ENCODE measurements around the gene POC1A.

The POC1A gene

DNA sequence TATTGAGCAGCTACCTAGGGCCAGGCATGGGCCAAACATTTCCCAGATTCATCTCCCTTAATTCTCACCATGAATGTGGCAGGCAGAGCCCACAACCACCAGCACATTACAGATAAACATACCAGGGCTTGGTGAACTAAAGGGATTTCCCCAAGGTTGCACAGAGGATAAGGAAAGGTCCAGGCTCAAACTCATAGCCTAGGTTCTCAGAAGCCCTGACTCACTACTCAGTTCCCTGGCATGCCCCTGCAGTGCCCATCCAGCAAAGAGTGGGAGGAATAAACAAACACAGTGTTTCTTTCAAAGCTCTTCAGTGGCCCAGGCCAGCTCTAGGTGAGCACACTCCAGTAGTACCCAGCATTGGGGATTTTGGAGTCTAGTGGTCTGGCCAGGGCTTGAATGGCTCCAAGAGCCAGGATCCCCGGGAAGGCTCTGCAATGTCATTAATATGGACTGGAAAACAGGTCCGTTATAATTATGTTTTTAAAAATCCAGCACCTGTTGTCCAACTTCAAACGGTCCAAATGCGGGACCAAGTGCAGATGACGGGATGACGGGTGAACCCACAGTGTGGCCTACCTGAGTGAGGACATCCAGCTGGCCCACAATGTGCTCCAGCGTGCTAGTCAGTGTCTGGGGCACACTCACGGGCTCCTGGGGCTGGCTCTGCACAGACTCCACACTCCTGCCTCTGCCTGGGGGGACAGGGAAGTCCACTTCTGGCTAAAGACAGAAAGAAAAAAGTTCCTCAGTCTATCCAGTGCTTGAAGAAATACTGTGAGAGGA lies 58.0 kb downstream of the POC1A start:
- DNase-seq, result no peak

DNA sequence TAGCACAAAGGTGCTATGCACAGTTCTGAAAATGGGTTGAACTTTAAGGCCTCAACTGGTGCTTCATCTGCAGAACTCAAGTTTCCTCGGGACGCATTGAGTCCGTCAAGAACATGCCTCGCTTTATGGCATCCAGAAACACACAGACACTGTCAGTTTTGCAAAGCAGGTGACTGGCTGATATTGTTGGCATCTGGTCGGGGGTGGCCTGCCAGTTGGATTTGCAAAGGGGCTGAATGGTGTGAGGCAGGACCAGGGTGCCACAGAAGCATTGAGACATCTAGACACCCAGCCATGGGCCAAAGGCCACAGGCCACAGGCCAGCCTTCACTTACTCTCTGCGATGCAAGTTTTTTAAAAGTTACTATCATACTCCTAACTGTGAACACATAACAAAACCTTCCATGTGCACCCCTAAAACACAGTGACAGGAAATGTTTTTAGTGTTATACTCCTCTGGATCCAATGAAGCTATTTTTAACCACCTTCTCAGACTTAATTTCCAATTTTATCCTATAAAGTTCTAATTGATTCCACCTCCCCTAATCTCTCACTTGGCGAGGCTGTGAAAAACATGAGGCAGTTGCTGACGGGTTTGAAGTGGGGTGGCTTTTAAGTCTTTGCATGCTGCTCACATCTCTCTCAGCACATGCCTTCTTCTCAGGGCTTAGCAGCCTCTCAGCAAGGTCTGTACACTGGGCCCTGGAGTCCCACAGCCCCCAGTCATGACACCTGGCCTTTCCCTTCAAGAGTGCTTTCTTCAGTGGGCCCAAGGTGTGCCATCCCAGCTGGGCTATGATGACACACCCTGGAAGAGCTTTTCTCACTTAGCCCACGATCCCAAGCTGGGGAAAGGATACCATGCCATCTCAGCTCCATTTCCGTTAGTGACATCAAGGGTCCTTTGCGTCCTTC lies 59.4 kb downstream of the POC1A start:
- no peak for DNase-seq

DNA sequence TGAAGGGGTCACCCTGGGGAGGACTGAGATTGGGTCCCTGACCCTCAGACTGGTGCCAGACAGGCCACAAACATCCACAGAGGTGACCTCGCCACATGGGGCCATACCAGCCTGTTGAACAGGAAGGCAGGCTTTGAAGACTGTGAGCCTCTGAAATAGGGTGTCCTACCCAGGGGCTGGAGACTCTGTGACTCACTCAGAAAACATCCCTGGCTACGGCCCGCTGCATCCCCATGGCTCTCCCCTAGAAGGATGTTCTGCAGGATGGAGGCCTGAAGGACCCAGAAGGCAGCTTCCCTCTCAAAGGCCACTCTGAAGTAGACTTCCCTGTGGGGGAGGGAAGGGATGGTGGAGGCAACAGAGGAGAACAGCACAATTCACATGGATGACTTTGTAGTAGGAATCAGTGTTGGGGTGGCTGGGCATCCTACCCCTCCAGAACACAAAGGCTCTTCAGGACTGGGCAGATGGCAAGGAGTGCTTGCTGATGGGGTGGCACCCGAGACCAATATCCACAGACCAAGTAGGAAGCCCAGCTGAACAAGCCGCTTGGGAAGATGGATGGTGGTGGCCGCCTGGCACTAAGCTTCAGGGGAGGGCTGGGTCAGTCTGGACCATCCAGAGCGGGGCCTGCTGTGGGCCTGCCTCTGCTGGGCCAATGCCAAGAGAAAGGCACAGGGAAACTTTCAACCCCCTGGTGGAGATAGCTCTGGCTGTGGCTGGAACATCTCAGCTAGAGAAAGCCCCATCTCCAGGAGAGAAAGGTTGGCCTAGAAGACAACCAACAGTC lies 60.3 kb downstream of the POC1A start:
- no peak for DNase-seq

DNA sequence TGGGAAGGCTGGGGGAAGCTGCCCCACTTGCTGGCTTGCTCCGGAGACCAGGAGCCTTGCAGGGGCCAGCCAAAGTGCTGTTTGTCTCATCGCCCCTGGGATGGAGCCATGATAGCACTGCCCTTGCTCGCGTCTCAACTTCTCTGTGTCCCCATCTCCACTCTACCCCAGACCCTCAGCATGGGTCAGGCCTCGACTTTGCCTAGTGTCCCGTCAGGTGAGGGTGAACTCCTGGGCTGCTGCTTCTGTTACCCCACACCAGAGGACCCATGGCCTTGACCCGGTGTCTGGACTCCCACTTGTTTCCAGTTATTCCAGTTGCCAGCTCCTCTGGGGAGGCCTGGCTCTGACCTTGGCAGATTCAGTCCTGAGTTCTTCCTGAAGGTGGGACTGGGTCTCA lies 61.3 kb downstream of the POC1A start:
- DNase-seq, result no peak

DNA sequence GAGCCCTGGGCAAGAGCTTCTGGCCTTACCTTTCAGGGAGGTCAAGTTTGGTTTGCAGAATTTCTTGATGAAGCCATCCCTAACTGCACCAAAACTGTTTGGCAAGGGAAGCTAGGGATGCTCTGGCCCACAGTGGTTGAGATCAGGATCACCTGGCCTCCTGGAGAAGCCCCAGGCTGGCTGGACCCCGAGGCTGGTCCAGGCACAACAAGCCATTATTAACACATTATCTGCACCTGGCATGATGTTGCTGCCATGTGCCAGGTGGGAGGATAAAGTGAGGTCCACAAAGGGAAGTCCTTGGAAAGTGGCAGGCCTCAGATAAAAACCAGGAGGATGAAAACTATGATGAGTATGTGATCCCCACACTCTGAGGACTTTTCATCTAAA lies 62.0 kb downstream of the POC1A start:
- DNase-seq, result no peak

DNA sequence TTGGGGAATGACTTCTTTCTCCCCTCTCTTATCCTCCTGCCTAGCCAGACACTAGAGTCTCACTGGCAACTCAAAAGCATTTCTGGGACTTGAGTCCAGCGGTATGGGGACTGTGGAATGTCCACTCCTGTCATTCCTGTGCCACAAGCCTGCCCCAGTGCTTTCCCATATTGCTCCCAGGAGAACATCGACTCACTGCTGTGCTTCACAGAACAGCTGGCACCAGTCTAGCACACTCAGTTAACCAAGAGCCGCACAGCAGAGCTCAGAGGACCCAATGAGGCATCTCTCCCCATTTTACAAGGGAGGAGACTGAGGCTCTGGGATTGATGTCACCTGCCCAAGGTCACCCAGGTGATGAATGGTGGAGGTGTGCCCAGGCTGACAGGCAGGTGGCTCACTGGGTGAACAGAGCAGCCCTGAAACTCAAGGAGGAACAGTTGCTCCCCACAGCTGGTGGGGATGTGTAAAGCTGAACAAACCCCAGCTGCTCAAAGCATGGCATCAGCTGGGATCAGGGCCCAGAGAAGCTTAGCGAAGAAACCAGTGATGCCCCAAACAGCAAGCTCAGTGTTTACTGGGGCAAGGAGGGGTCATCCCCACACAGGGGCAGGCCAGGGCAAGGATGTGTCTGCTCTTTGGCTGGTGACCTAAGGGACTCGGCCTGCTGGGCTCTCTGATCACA lies 62.5 kb downstream of the POC1A start:
- DNase-seq, result no peak

DNA sequence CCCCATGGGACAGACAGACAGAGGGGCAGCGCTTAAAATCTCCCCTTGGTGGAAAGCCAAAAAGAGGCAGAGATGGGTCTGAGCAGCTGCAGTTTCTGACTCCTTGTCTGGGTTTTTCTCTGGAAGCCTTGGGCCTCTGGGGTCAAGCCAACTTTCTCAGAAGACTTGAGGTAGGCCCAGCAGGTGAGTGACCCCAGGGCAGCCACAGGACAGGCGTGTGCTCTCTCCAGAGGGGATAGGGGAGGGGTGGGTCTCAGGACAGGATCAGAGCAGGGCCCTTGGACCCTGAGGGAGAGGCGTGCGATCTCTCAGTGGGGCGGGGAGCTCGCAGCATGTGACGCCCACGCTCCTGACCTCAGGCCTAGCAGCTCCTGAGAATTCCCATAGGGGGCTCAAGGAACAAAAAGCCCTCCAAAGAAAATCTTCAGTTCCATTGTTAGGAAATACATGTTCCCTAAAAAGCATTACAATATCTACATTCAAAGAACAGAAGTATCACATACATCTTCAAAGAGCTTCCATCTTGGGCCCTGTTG lies 63.2 kb downstream of the POC1A start:
- DNase-seq, result no peak

DNA sequence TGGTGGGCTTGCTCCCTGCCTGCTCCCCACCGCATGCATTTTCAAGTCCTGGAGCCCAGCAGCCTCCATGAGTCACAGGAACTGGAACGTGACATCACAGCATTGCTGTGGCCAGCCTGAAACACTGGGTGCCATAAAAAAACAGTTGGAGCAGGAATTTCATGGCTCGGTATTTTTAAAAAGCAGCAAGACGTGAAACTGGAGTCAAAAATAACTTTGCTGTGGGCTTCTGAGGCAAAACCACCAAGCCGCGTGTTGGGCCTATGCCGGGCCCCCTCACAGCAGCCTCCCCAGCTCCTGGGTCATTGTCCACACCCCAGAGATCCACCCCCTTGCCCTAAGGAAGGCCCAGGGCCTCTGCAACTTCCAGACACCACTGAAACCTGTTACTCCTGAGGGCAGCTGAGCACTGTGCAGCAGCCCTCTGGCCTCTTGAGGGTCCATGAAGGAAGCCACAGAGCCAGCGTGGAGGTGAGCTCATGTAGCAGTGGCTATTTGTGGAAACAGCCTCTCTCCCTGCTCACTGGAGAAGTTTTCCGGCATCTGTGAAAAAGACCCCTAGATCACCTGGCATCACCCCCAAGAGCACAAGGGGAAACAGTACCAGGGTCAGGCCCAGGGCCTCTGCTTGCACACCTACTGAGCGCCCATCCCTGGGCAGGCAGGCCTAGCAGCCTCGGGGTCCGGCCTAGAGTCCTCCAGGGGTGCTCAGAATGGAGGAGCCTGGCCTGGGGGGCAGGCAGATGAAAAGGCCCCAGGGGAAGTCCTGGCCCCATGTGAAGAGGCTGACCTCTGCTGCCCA lies 63.9 kb downstream of the POC1A start:
- DNase-seq, result no peak

DNA sequence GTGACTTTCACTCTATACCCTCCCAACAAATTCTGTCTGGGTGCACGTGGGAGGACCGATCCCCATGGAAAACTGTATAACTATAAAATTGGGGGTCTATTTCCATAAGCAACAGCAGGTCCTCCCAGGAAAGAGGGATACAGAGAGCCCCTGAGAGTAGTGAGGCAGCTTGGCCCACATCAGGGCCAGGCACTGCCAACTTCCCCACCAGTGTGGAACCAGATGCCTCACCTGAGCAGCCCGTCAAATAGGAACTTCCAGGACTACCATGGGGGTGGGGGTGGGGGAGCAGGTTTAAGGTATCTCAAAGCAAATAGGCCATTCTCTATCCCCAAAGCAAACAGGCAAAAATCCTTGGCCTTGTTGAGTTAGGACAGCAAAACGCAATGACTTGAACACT lies 64.5 kb downstream of the POC1A start:
- DNase-seq, result no peak

DNA sequence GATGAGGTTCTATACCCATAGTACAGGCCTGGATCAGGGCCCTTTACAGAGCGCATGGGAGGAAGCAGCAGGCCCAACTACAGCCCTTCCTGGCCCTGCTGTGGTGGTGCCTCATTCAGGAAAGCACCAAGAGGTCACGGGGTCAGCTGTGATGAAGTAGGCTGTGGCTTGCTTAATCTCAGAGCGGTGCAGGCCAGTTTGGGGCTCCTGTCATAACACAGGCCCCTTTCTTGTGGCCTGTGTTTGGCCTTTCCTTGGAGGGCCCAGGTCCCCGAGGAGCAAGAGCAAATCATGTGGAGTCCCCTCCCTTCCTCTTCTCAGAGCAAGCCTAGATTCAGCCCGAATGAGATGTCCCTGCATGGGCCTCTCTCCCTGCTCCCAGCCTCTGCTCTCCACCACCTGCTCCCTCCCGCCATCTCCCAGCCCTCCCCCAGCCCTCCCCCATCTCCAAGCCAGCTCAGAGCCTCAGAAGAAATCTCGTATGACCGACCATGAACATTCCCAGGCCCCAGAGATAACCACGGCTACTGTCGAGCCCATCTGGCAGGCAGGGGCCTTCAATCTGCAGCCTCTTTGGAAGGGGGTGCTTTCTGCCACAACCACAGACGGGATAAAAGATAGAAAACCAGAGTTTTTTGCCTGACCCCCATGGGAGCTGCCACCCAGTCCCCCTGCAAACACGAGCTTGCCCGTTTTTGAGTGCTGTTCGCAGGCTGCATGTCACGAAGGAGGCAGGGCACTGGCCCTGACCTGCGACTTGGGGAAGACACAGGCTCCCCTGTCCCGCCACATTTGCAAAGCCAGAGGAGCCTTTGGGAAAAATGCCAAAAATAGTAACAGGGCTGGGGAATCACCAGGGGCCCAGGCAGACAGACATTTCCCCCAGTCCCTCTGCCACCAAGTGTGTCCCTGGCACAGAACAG lies 65.5 kb downstream of the POC1A start:
- DNase-seq, result no peak

DNA sequence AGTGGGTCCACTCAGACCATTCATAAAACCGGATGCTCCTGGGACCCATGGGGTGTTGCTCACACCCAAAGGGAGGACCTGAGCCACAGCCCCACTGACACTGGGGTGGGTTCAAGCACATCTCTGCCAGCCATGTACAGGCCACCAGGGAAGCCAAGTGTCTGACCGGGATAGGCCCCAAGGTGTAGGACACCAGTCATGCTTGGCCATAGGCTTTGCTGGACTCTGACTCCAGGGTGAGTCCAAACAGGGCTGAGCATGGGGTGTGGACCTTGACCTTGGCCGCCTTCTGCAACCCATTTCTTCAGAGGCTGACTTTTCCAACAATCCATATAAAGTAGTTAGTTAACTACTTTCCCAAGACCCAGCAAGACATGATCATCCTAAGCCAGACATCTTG lies 66.5 kb downstream of the POC1A start:
- DNase-seq, result no peak

DNA sequence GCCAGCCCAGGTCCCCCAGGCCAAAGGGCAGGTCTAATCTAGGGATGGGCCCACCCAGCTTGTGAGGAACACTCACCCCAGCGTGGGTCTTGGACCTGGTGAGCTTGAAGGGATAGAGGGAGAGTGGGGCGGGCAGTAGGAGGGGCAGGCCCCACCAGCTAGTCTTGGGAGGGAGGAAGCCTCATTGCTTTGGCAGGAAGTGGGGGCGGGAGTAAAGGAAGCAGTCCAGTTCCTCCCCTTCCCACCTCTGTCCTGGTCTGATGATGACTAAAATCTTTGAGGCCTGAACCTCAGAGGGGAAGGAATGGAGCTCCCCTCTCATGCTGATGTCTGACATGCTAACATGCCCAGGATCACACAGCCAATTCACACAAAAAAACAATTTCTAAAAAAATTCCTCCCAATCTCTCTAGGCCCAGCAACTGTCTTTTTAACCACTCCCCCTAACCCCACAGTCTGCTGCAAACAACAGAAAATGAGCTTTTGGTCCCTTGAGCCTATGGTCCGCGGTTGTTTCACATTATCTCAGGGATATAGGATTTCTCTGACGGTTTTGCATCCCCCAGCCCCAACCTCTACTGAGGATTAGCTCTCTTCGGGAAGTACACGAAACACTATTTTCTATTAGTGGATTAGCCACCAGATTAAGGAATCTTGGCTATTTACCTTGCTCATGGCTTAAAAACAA lies 67.1 kb downstream of the POC1A start:
- no peak for DNase-seq

DNA sequence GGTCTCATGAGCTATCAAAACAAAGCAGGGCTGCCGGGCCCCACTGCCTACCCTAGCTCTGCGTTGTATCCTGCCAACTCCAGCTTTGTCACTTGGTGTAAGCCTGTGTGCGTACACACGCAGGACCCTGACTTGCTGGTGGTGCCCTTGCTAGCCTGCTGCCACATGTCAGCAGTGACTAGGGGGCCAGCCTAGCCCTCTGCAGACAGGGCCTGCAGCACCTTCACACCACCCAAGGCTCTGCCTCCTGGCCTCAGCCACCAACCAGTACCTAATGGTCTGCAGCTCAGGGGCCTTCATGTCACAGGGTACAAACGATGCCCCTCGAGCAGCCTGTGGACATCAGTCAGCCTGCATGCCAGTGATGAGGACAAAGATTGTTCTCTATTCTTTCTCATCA lies 67.8 kb downstream of the POC1A start:
- no peak for DNase-seq

DNA sequence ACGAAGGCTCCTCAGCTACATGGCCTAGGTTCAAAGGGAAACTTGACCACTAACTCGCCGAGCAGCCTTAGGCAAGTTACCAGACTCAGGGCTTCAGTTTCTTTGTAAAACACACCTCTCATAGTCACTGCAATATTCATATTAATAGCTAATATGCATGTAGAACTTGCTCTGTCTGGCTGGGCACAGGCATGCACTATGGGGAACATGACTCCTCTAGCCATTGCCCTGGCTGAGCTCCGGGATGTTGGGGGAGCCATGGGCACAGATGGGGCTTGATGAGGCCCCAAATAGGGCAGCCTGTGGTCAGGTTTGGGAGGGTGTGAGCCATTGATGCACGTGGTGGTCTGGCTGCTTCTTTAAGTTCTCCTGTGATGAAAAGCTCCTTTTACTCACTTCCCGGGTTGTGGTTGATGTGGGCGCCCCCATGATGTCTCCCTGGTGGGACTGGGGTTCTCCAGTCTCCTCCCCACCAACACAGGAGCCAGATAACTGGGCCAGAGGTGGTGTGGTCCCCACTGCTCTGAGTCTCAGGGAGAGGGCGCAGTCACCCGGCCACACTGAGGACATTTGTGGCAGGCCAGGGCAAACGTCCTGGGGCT lies 68.4 kb downstream of the POC1A start:
- DNase-seq, result no peak

DNA sequence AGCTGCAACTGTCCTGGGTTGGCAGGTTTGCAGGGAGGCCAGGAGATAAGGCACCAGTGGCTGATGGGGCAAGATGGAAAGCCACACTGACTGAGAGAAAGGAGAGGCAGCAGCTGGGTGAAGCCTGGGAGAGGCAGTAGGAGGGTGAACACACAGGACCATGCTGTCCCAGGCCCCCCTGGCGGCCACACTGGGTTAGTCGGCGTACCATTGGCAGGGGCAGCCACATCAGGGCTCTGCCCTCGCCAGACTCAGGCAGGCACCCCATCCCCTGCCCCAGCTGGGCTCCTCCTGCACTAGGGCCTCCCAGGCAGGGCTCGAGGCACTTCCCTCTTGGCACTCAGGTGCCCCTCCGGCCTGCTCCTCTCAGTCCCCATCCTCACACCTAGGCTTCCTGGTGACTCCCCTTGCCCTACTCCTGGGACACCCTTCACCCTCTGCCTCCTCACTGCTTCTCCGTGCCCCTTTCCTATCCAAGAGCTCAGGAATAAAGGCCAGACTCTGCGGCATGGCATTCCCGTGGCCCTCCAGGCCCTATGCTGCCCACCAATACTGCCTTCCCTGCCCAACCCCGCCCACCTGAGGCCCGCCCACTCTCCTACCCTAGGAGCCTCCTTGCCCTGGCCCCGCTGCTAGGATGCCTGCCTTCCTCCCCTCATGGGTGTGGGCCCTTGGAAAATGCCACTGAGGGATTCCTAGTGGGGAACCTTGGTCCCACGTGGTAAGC lies 69.1 kb downstream of the POC1A start:
- DNase-seq, result no peak

DNA sequence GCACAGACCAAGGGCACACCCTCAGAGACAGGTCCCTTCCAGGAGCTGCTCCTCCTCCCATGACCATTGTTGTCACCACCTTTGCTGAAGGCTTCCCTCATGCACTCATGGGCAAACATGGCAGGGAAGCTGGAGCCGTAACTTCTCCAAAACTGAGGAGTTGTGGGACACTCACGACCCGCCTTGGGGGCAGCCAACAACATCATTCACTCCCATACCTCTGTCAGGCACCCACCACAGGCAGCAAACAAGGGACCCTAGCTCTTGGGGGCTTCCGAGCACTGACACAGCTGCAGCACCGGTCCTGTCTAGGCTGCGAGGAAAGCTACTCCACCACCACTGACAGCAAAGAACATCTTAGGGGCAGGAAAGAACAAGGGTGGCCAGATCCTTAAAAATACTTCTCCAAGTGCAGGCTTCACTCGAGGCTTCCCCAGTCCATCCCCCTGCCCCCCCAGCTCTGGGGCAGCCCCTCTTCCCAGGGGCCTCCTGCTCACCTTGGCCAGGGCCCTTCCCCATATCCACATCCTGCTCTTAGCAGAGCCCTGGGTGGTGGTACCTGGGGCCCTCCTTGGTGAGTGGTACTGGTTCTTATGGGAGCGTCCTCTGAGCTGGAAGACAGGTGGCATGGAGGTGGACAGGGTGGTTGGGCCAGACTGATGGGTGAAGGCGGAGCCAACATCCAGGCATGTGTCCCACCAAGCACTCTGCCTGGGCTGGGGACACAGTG lies 69.8 kb downstream of the POC1A start:
- DNase-seq, result no peak

DNA sequence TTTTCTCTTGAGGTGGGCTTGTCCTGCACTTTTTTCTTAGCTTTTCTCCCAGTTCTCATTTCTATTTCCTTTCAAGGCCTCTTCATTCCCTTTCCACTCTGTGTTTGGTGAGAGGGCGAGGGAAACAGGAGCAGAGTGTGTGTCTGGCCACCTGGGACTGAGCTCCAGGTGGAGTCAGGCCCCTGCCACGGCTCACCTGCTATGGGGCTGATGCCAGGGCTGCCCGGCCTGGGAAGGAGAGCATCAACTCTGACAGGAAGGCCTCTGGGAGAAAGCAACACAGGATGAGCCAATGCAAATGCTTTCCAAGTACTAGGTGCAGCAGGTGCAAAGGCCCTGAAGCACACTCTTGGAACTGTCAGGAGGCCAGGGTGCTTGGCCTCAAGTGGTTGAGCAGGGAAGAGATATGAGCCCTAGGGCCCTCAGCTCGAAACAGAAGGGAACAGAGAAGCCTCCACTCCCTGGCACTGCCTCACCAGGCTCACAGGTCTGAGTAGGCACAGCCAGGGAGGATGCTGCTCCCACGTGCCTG lies 70.6 kb downstream of the POC1A start:
- no peak for DNase-seq

DNA sequence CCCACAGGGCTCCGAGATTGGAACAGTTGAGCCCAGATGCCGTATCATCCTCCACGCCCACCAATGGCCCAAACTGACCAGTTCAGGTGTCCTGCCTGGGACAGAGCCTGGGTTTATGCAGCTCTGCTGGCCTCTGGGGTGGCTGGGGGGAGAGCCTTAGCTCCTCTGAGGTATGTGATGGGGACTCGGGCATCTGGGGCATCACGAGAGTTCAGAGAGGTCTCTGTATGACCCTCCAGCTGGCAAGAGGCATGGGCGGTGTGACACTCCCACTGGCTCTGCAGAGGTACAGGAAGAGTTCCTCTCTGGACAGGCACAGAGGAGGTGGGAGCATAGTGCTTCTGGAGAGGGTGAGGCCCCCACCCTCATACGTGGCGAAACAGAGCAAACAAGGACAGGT lies 71.3 kb downstream of the POC1A start:
- no peak for DNase-seq

All from activated CD4-positive, CD25-positive, alpha-beta regulatory T cell (primary cell).